Endothelial cell of umbilical vein (primary cell): Measurements from ENCODE around the gene THSD7B. TPM values are rescaled to one million over a fixed set of nuclear protein-coding genes. Genes with fewer than 3 reads are reported as not detected.

ENCODE experiments used
- BruUV-seq: library from RNA; stranded (reverse); fragments of 400-500 nt; replicated peaks from 2 replicates; lab custom pipeline; 2021; lab: Mats Ljungman, UMichigan
- CTCF ChIA-PET: fragments of 300-600, 350-600 bp; sonication (Branson Sonifier 250); formaldehyde crosslinking; loops from one replicate; lab custom pipeline; 2021; ENCODE audit warnings: antibody characterized with exemption, inconsistent platforms; lab: Charles Lee
- POLR2A ChIA-PET: fragments of 300-600, 350-600 bp; sonication (Branson Sonifier 250); formaldehyde crosslinking; loops from one replicate; lab custom pipeline; 2021; ENCODE audit warnings: antibody characterized with exemption, inconsistent platforms; lab: Charles Lee
- DNase-seq: peaks from one replicate; pipeline ENCODE4 v3.0.0-alpha.2; 2011; ENCODE audit warnings: low read depth, low spot score
- FAIRE-seq: peaks from 2 replicates; lab custom pipeline; 2011; peaks lifted over from hg19 to GRCh38; lab: Jason Lieb, UNC
- H2AFZ ChIP-seq: 2 replicates; pipeline ENCODE4 v1.6.0; 2012; ENCODE audit warnings: low read depth, low read length, control low read depth, inconsistent platforms
- H3K27ac ChIP-seq: 2 replicates; pipeline ENCODE4 v1.5.1; 2011; ENCODE audit warnings: low read depth, mild to moderate bottlenecking, control low read depth, low read length, moderate library complexity; ENCODE audit not compliant: insufficient read depth
- H3K27me3 ChIP-seq, 2 experiments: 2 replicates each; pipeline versions ENCODE4 v1.6.0 to v1.6.1; 2011; ENCODE audit warnings: low read length in 2 of 2, mixed read lengths in 1 of 2; ENCODE audit not compliant: control insufficient read depth in 2 of 2, insufficient read depth in 2 of 2
- H3K36me3 ChIP-seq, 2 experiments: 2 replicates in 1 of 2; 3 replicates in 1 of 2; pipeline ENCODE4 v1.5.1; 2011; ENCODE audit warnings: low read length in 2 of 2, mild to moderate bottlenecking in 1 of 2, moderate library complexity in 1 of 2; ENCODE audit not compliant: control insufficient read depth in 2 of 2, insufficient read depth in 2 of 2; ENCODE audit errors: extremely low read depth in 1 of 2
- H3K4me1 ChIP-seq: 3 replicates; pipeline ENCODE4 v1.5.1; 2011; ENCODE audit warnings: mild to moderate bottlenecking, low read length; ENCODE audit not compliant: control insufficient read depth, insufficient read depth; ENCODE audit errors: extremely low read depth
- H3K4me2 ChIP-seq: 2 replicates; pipeline ENCODE4 v1.6.1; 2011; ENCODE audit warnings: low read length, control low read depth, mixed read lengths; ENCODE audit not compliant: insufficient read depth
- H3K4me3 ChIP-seq, 3 experiments: fragments of 200-600 bp in 1 of 3; sonication (generic), shearing (Covaris generic) in 1 of 3; replicated peaks in 1 of 3; 2 replicates each; pipeline ENCODE4 v1.5.1; 2011 to 2016; ENCODE audit warnings: control low read depth in 3 of 3, low read length in 3 of 3, mild to moderate bottlenecking in 2 of 3, inconsistent platforms in 1 of 3, low read depth in 1 of 3, moderate library complexity in 1 of 3; ENCODE audit not compliant: insufficient read depth in 1 of 3
- H3K79me2 ChIP-seq: 2 replicates; pipeline ENCODE4 v1.6.0; 2012; ENCODE audit warnings: low read length, inconsistent platforms; ENCODE audit not compliant: control insufficient read depth, insufficient read depth
- H3K9ac ChIP-seq: replicated peaks from 2 replicates; pipeline ENCODE3; 2011; ENCODE audit warnings: low read length, control low read depth; ENCODE audit not compliant: insufficient read depth; ENCODE audit errors: extremely low read depth
- H3K9me1 ChIP-seq: replicated peaks from 3 replicates; pipeline ENCODE4 v1.6.0; 2011; ENCODE audit warnings: mild to moderate bottlenecking, low read length; ENCODE audit not compliant: control insufficient read depth, insufficient read depth; ENCODE audit errors: extremely low read depth
- H3K9me3 ChIP-seq: replicated peaks from 2 replicates; pipeline ENCODE4 v1.5.1; 2012; ENCODE audit warnings: low read length, inconsistent platforms; ENCODE audit not compliant: control insufficient read depth, insufficient read depth
- H4K20me1 ChIP-seq: replicated peaks from 2 replicates; pipeline ENCODE3; 2011; ENCODE audit warnings: mild to moderate bottlenecking, low read length; ENCODE audit not compliant: control insufficient read depth, insufficient read depth; ENCODE audit errors: extremely low read depth
- EZH2 ChIP-seq: IDR thresholded peaks from 2 replicates; pipeline ENCODE4 v1.6.1; 2012; ENCODE audit warnings: borderline replicate concordance, low read depth, mild to moderate bottlenecking, moderate library complexity, low read length, inconsistent platforms; ENCODE audit not compliant: severe bottlenecking
- FOS ChIP-seq: IDR thresholded peaks from 2 replicates; pipeline ENCODE4 v1.6.1; 2011; ENCODE audit warnings: mild to moderate bottlenecking, low read length, moderate library complexity, borderline replicate concordance; ENCODE audit not compliant: insufficient read depth
- GATA2 ChIP-seq: IDR thresholded peaks from 2 replicates; pipeline ENCODE4 v1.7.0; 2011; ENCODE audit warnings: low read depth, mild to moderate bottlenecking, moderate library complexity, mixed read lengths, low read length; ENCODE audit not compliant: insufficient read length, insufficient read depth
- JUN ChIP-seq: IDR thresholded peaks from 2 replicates; pipeline ENCODE4 v1.6.1; 2011; ENCODE audit warnings: borderline replicate concordance, low read depth; ENCODE audit not compliant: insufficient read length, insufficient read depth
- MYC ChIP-seq: IDR thresholded peaks from one replicate; pipeline ENCODE4 v1.6.1; 2011; ENCODE audit warnings: mild to moderate bottlenecking, low read depth, low read length
- POLR2A ChIP-seq: IDR thresholded peaks from 2 replicates; pipeline ENCODE4 v1.6.1; 2012; ENCODE audit warnings: low read depth, mild to moderate bottlenecking, control low read depth, low read length
- POLR2AphosphoS5 ChIP-seq: IDR thresholded peaks from 2 replicates; pipeline ENCODE4 v1.6.1; 2012; ENCODE audit warnings: low read depth, mild to moderate bottlenecking, control low read depth, low read length, moderate library complexity; ENCODE audit not compliant: insufficient read depth
- dilution Hi-C: fragments of 300-500 bp; cut with MboI; formaldehyde crosslinking; loops from one replicate; pipeline ENCODE4 v1.15.0; 2019; ENCODE audit warnings: low sequenced_read_pairs; ENCODE audit not compliant: extremely low pct_ligation_motif_present
- intact Hi-C: fragments of 100-400 bp; cut with micrococcal nuclease; formaldehyde crosslinking; loops from one replicate; pipeline ENCODE4 v1.10.0; 2022
- polyA plus RNA-seq, 4 experiments: library from polyadenylated mRNA; depleted of rRNA in 3 of 4; stranded (reverse) in 3 of 4; unstranded in 1 of 4; fragments of >200 nt; gene quantifications; 2 replicates each; pipeline versions ENCODE4 v1.2.1 to v1.2.3, GENCODE V29; 2011 to 2012; ENCODE audit warnings: missing spikeins in 1 of 4
- total RNA-seq: library from RNA; stranded (reverse); gene quantifications from 2 replicates; pipeline ENCODE4 v1.2.3, GENCODE V29; 2021
- TF ChIP-seq, protein P1 (sequence below): IDR thresholded peaks from 2 replicates; pipeline ENCODE4 v1.6.1; 2011; ENCODE audit not compliant: insufficient read depth, insufficient read length
- TF ChIP-seq, protein P2 (sequence below), 2 donors: IDR thresholded peaks; 1 replicate in 1 of 2; 2 replicates in 1 of 2; pipeline ENCODE4 v1.5.1; 2011; ENCODE audit warnings: low read length in 2 of 2, mild to moderate bottlenecking in 2 of 2, moderate library complexity in 2 of 2, control low read depth in 1 of 2, inconsistent platforms in 1 of 2, low read depth in 1 of 2; ENCODE audit not compliant: insufficient read depth in 1 of 2; ENCODE audit errors: extremely low read depth in 1 of 2

THSD7B gene
- total and polyA plus RNA-seq, 2 donors (not counting 3 experiments of a cell fraction or from before 2014, with no cell fraction given) = 0.04 TPM; not detected in 1

DNA sequence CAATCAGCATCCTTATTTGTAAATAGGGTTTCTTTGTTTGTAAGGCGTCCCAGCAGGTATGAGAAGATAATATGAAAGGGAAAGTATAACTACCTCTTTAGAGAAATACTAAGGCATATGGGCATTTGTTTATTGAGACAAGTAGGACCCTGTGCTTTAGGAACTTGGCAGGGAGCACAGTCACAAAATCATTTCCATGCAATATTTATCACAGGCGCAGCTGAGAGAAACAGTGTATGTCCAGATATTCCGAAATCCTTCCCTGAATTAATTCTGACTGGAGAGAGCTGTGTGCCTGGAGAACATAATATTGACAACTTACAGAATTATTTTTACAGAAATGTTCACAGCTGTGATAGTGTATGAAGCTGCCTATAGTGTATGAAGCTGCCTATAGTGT is 416.7 kb downstream of the THSD7B start:
- dilution Hi-C loops = no loop called here
- no peaks in the 10 kb centered on the region for H3K9me1 ChIP-seq
- DNase-seq (no peak), FAIRE-seq (no peak)
- no peak overlapping the region for H3K9ac ChIP-seq
- intact Hi-C loops = loop anchor here (10.0 kb wide), 1 partner anchor 317 kb away; no protein-coding TSS in a partner anchor
- H3K27ac ChIP-seq = no peak overlapping the region
- H2AFZ ChIP-seq = no peak overlapping the region
- H3K4me3 ChIP-seq = no peak overlapping the region
- ChIA-PET POLR2A (no interaction called here), CTCF (interaction anchor here (1.5 kb wide), 1 partner anchor 10 kb away, joined by 4 read pairs; no protein-coding TSS in a partner anchor)
- H3K27me3 ChIP-seq = no peaks in the 10 kb centered on the region
- H3K9me3 ChIP-seq = peaks cover under 1% of the 10 kb centered on the region
- peaks cover 3% of the 10 kb centered on the region for H3K4me1 ChIP-seq
- no peaks in the 10 kb centered on the region for H3K36me3 ChIP-seq
- H3K79me2 ChIP-seq = no peaks in the 10 kb centered on the region
- H3K4me2 ChIP-seq = no peak overlapping the region
- TF ChIP-seq, protein P1, sequence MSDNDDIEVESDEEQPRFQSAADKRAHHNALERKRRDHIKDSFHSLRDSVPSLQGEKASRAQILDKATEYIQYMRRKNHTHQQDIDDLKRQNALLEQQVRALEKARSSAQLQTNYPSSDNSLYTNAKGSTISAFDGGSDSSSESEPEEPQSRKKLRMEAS = no peak
- TF ChIP-seq JUN = no peak
- TF ChIP-seq POLR2A = no peak
- TF ChIP-seq GATA2 = no peak
- no peak for TF ChIP-seq POLR2AphosphoS5
- no peak for TF ChIP-seq FOS
- TF ChIP-seq, protein P2, sequence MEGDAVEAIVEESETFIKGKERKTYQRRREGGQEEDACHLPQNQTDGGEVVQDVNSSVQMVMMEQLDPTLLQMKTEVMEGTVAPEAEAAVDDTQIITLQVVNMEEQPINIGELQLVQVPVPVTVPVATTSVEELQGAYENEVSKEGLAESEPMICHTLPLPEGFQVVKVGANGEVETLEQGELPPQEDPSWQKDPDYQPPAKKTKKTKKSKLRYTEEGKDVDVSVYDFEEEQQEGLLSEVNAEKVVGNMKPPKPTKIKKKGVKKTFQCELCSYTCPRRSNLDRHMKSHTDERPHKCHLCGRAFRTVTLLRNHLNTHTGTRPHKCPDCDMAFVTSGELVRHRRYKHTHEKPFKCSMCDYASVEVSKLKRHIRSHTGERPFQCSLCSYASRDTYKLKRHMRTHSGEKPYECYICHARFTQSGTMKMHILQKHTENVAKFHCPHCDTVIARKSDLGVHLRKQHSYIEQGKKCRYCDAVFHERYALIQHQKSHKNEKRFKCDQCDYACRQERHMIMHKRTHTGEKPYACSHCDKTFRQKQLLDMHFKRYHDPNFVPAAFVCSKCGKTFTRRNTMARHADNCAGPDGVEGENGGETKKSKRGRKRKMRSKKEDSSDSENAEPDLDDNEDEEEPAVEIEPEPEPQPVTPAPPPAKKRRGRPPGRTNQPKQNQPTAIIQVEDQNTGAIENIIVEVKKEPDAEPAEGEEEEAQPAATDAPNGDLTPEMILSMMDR (IDR thresholded peaks at IDR 0.05; ENCODE audit: extremely low read depth in 1 of 2, insufficient read depth in 1 of 2, low read depth in 1 of 2, low read length in 2 of 2) = no peak
- no peak for TF ChIP-seq EZH2
- no peak for TF ChIP-seq MYC
- no TSS peak for BruUV-seq
- H4K20me1 ChIP-seq = no peaks in the 10 kb centered on the region
